Measurements from ENCODE around the gene SPC24. TPM values are rescaled to one million over a fixed set of nuclear protein-coding genes. Genes with fewer than 3 reads are reported as not detected.
A peak's percentile ranks its signal among the peaks of the same experiment; 100 is the strongest.

Gene SPC24
- total RNA-seq, 6 donors from 2014 or later: 1.4 to 13.3 (median 2.1) TPM; not detected in 1

GRCh38 chr19:11174336-11174735 is 18.8 kb upstream of the SPC24 start:
- Histone ChIP-seq H3K4me3 (no peak overlapping the region), H3K27ac (no peak overlapping the region), H3K4me1 (peaks cover 0 to 3% (median 0%) of the 10 kb centered on the region in 4 donors), H3K36me3 (peaks cover 23 to 92% (median 73%) of the 10 kb centered on the region in 4 donors), H3K9me3 (no peaks in the 10 kb centered on the region), H3K27me3 (no peaks in the 10 kb centered on the region)
- 94 to 98% methylated on average over 17 to 20 of the region's 27 CpGs for WGBS, 2 donors
- ATAC-seq (ENCODE audit: low FRiP score in 2 of 2) (no peak), DNase-seq (peak in 1 of 2 donors; percentile 74)
- TF ChIP-seq POLR2A (IDR thresholded peaks at IDR 0.05): no peak
- no peak for TF ChIP-seq EP300 (IDR thresholded peaks at IDR 0.05)
- TF ChIP-seq, protein P1, sequence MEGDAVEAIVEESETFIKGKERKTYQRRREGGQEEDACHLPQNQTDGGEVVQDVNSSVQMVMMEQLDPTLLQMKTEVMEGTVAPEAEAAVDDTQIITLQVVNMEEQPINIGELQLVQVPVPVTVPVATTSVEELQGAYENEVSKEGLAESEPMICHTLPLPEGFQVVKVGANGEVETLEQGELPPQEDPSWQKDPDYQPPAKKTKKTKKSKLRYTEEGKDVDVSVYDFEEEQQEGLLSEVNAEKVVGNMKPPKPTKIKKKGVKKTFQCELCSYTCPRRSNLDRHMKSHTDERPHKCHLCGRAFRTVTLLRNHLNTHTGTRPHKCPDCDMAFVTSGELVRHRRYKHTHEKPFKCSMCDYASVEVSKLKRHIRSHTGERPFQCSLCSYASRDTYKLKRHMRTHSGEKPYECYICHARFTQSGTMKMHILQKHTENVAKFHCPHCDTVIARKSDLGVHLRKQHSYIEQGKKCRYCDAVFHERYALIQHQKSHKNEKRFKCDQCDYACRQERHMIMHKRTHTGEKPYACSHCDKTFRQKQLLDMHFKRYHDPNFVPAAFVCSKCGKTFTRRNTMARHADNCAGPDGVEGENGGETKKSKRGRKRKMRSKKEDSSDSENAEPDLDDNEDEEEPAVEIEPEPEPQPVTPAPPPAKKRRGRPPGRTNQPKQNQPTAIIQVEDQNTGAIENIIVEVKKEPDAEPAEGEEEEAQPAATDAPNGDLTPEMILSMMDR (IDR thresholded peaks at IDR 0.05): no peak
- TF ChIP-seq POLR2AphosphoS5 (IDR thresholded peaks at IDR 0.05): no peak

DNA sequence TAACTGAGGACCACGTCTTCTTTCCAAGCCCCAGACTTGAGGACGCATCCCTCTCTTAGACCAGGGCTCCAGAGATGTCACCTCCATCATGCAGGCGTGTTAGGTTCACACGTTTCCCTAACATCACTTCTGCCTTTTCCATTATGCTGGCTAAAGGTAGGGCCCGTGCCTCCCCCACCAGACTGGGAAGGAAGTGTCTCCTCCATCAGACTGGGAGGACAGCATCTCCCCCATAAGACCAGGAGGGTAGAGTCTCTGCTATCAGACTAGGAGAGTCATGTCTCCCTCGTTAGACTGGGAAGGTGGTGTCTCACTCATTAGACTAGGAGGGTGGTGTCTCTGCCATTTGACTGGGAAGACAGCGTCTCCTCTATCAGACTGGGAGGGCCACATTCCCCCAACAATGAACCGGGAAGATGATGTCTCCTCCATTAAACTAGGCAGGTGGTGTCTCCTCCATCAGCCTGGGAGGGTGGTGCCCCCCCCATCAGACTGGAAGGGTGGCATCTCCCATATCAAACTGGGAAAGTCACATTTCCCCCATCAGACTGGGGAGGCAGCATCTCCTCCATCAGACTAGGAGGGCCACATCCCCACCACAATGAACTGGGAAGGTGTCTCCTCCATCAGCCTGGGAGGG is 18.1 kb upstream of the SPC24 start:
- DNase-seq (no peak), ATAC-seq (ENCODE audit: low FRiP score in 2 of 2) (no peak)
- Histone ChIP-seq H3K4me1 (no peaks in the 10 kb centered on the region), H3K27ac (no peak overlapping the region), H3K36me3 (peaks cover 23 to 95% (median 79%) of the 10 kb centered on the region in 4 donors), H3K4me3 (no peak overlapping the region), H3K9me3 (no peaks in the 10 kb centered on the region), H3K27me3 (no peaks in the 10 kb centered on the region)
- no peak for TF ChIP-seq EP300 (IDR thresholded peaks at IDR 0.05)
- TF ChIP-seq, protein P1 (IDR thresholded peaks at IDR 0.05): no peak
- no peak for TF ChIP-seq POLR2AphosphoS5 (IDR thresholded peaks at IDR 0.05)
- no peak for TF ChIP-seq POLR2A (IDR thresholded peaks at IDR 0.05)
- 83 to 85% methylated on average over 8 of the region's 8 CpGs for WGBS, 2 donors

DNA sequence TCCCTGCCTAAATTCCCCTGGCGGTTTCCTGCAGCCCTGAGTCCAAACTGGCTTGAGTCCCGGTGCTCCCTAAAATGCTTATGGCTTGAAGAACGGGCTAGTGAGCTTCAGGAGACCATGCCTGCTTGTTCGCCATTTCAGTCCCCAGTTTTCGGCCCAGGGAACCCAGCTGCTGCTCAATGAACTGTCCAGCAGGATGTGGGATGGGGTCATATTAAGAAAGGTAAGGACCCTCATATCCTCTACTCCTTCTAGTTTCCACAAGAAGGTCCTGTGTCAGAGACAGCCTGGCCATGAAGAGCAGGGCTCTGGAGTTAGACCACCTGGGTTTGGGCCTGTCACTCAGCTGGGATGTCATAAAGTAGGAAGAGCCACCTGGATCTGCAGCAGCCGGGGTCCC is 17.0 kb upstream of the SPC24 start:
- TF ChIP-seq EP300 (IDR thresholded peaks at IDR 0.05): no peak
- TF ChIP-seq POLR2AphosphoS5 (IDR thresholded peaks at IDR 0.05): no peak
- no peak for TF ChIP-seq POLR2A (IDR thresholded peaks at IDR 0.05)
- TF ChIP-seq, protein P1 (IDR thresholded peaks at IDR 0.05): no peak
- no peaks in the 10 kb centered on the region for H3K9me3 ChIP-seq
- H3K27me3 ChIP-seq: no peaks in the 10 kb centered on the region
- DNase-seq (no peak), ATAC-seq (ENCODE audit: low FRiP score in 2 of 2) (no peak)
- H3K4me1 ChIP-seq: no peaks in the 10 kb centered on the region
- H3K27ac ChIP-seq: peak overlapping the region in 2 of 4 donors; percentile 4 to 32
- WGBS, 2 donors: 92% methylated on average over 2 to 6 of the region's 6 CpGs
- H3K4me3 ChIP-seq: no peak overlapping the region
- peaks cover 17 to 95% (median 75%) of the 10 kb centered on the region in 4 donors for H3K36me3 ChIP-seq

- H3K27me3 ChIP-seq: no peaks in the 10 kb centered on the region
- ATAC-seq (ENCODE audit: low FRiP score in 2 of 2) (no peak), DNase-seq (no peak)
- no peaks in the 10 kb centered on the region for H3K9me3 ChIP-seq
- peaks cover 0 to 3% (median 0%) of the 10 kb centered on the region in 4 donors for H3K4me1 ChIP-seq
- no peak overlapping the region for H3K4me3 ChIP-seq
- TF ChIP-seq POLR2A (IDR thresholded peaks at IDR 0.05) (no peak), POLR2AphosphoS5 (IDR thresholded peaks at IDR 0.05) (no peak), EP300 (IDR thresholded peaks at IDR 0.05) (no peak)
- TF ChIP-seq, protein P1 (IDR thresholded peaks at IDR 0.05): no peak
- 82 to 85% methylated on average over 5 of the region's 5 CpGs for WGBS, 2 donors
- peaks cover 14 to 94% (median 73%) of the 10 kb centered on the region in 4 donors for H3K36me3 ChIP-seq
- peak overlapping the region in 1 of 4 donors; percentile 21 for H3K27ac ChIP-seq
Measured at GRCh38 chr19:11171144-11171543, 15.6 kb upstream of the SPC24 start.
